ENCODE results near the gene PMM1. TPM values are rescaled to one million over a fixed set of nuclear protein-coding genes. Genes with fewer than 3 reads are reported as not detected.
A peak's percentile ranks its signal among the peaks of the same experiment; 100 is the strongest.

Gene PMM1
- total RNA-seq, 1 donor from 2014 or later = 17.4 TPM

- no peak for TF ChIP-seq CTCF (IDR thresholded peaks at IDR 0.05; ENCODE audit: insufficient read depth, low read length, severe bottlenecking)
- no peak for FAIRE-seq
Observed at GRCh38 chr22:41548830-41549211, 40.8 kb downstream of the PMM1 start.

GRCh38 chr22:41544671-41545476, 44.8 kb downstream of the PMM1 start:
- Histone ChIP-seq H3K27me3 (ENCODE audit: control insufficient read depth, insufficient read depth, low read length) (no peaks in the 10 kb centered on the region), H3K36me3 (ENCODE audit: control insufficient read depth, insufficient read depth, low read length) (peaks cover 6% of the 10 kb centered on the region), H3K4me3 (ENCODE audit: low read depth, low read length) (peak overlapping the region; percentile 94)
- no peak for TF ChIP-seq CTCF (IDR thresholded peaks at IDR 0.05; ENCODE audit: insufficient read depth, low read length, severe bottlenecking)
- no peak for FAIRE-seq
- no peak for DNase-seq (ENCODE audit: low read depth)

More at GRCh38 chr22:41548830-41549211, 40.8 kb downstream of the PMM1 start:
- Histone ChIP-seq H3K36me3 (ENCODE audit: control insufficient read depth, insufficient read depth, low read length) (no peaks in the 10 kb centered on the region), H3K27me3 (ENCODE audit: control insufficient read depth, insufficient read depth, low read length) (no peaks in the 10 kb centered on the region), H3K4me3 (ENCODE audit: low read depth, low read length) (no peak overlapping the region)
- DNase-seq (ENCODE audit: low read depth) = no peak

- peak; percentile 79 for TF ChIP-seq CTCF (IDR thresholded peaks at IDR 0.05; ENCODE audit: insufficient read depth, low read length, severe bottlenecking)
- Histone ChIP-seq H3K27me3 (ENCODE audit: control insufficient read depth, insufficient read depth, low read length) (no peaks in the 10 kb centered on the region), H3K4me3 (ENCODE audit: low read depth, low read length) (peak within 1 kb of the TSS; percentile 94), H3K36me3 (ENCODE audit: control insufficient read depth, insufficient read depth, low read length) (peaks cover 8% of the 10 kb centered on the region)
- FAIRE-seq (no peak), DNase-seq (ENCODE audit: low read depth) (peak; percentile 93)
Observed at GRCh38 chr22:41543854-41544670, 45.6 kb downstream of the PMM1 start, which contains the start of gene POLR3H. TSS of gene POLR3H (minus strand) at chr22:41544470. CDS start at chr22:41544101, 369 bp downstream.

GRCh38 chr22:41542224-41542623, 47.4 kb downstream of the PMM1 start:
- peaks cover 8% of the 10 kb centered on the region for H3K36me3 ChIP-seq (ENCODE audit: control insufficient read depth, insufficient read depth, low read length)
- no peak for TF ChIP-seq CTCF (IDR thresholded peaks at IDR 0.05; ENCODE audit: insufficient read depth, low read length, severe bottlenecking)
- H3K4me3 ChIP-seq (ENCODE audit: low read depth, low read length) = no peak overlapping the region
- no peaks in the 10 kb centered on the region for H3K27me3 ChIP-seq (ENCODE audit: control insufficient read depth, insufficient read depth, low read length)
- FAIRE-seq (no peak), DNase-seq (ENCODE audit: low read depth) (no peak)

- DNase-seq (ENCODE audit: low read depth) = no peak
- H3K36me3 ChIP-seq (ENCODE audit: control insufficient read depth, insufficient read depth, low read length) = peaks cover 9% of the 10 kb centered on the region
- FAIRE-seq = no peak
- TF ChIP-seq CTCF (IDR thresholded peaks at IDR 0.05; ENCODE audit: insufficient read depth, low read length, severe bottlenecking) = no peak
- H3K27me3 ChIP-seq (ENCODE audit: control insufficient read depth, insufficient read depth, low read length) = no peaks in the 10 kb centered on the region
- H3K4me3 ChIP-seq (ENCODE audit: low read depth, low read length) = no peak overlapping the region
Observed at GRCh38 chr22:41541484-41541883, 48.2 kb downstream of the PMM1 start.
